ENCODE measurements around the gene KRT23. TPM values are rescaled to one million over a fixed set of nuclear protein-coding genes. Genes with fewer than 3 reads are reported as not detected.

Gene KRT23
- total and polyA plus RNA-seq, 2 of the 13 experiments (the other 11 are each of a cell fraction or from before 2014, with no cell fraction given), result 24.7 to 51.1 TPM

DNA sequence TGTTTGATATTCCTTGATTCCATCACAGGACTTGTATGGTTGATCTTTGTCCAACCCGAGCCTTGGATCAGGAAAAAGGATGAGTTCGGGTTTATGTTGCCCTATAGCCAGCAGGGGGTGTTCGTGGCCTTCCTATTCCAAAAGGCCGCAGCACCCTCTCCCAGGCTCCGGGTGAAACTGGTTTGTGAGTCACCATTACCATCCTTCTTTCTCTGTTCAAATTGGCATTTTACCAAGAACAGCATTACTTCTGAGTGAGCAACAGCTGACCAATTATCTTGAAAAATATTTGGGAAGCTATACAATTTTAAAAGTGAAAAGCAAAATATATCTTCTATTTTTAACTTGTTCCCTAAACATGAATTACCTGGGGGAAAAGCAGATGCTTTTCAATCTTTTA, 28.1 kb downstream of the KRT23 start (continued):
- TF ChIP-seq, protein P1, sequence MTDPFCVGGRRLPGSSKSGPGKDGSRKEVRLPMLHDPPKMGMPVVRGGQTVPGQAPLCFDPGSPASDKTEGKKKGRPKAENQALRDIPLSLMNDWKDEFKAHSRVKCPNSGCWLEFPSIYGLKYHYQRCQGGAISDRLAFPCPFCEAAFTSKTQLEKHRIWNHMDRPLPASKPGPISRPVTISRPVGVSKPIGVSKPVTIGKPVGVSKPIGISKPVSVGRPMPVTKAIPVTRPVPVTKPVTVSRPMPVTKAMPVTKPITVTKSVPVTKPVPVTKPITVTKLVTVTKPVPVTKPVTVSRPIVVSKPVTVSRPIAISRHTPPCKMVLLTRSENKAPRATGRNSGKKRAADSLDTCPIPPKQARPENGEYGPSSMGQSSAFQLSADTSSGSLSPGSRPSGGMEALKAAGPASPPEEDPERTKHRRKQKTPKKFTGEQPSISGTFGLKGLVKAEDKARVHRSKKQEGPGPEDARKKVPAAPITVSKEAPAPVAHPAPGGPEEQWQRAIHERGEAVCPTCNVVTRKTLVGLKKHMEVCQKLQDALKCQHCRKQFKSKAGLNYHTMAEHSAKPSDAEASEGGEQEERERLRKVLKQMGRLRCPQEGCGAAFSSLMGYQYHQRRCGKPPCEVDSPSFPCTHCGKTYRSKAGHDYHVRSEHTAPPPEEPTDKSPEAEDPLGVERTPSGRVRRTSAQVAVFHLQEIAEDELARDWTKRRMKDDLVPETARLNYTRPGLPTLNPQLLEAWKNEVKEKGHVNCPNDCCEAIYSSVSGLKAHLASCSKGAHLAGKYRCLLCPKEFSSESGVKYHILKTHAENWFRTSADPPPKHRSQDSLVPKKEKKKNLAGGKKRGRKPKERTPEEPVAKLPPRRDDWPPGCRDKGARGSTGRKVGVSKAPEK (CRISPR knock-in tag; IDR thresholded peaks at IDR 0.05; ENCODE audit: borderline replicate concordance), result peak; percentile 57; the same call in 1 of the 2 replicates
- TF ChIP-seq ZNF10 (CRISPR knock-in tag; IDR thresholded peaks at IDR 0.05; ENCODE audit: borderline replicate concordance, low read depth) (no peak), TOE1 (CRISPR knock-in tag; IDR thresholded peaks at IDR 0.05) (no peak), ZSCAN12 (CRISPR knock-in tag; IDR thresholded peaks at IDR 0.05) (no peak), STAG1 (CRISPR knock-in tag; IDR thresholded peaks at IDR 0.05) (peak; percentile 100), MED13 (CRISPR knock-in tag; IDR thresholded peaks at IDR 0.05) (no peak), ZNF569 (CRISPR knock-in tag; IDR thresholded peaks at IDR 0.05; ENCODE audit: borderline replicate concordance) (no peak), ZNF251 (CRISPR knock-in tag; IDR thresholded peaks at IDR 0.05) (no peak), HDAC2 (CRISPR knock-in tag; IDR thresholded peaks at IDR 0.05) (no peak), SIN3A (IDR thresholded peaks at IDR 0.05; ENCODE audit: borderline replicate concordance, low read depth, low read length) (no peak), PAWR (CRISPR knock-in tag; IDR thresholded peaks at IDR 0.05; ENCODE audit: borderline replicate concordance) (no peak), ZNF768 (CRISPR knock-in tag; IDR thresholded peaks at IDR 0.05) (no peak), SETDB1 (CRISPR knock-in tag; IDR thresholded peaks at IDR 0.05; ENCODE audit: borderline replicate concordance) (no peak), FOSL2 (CRISPR knock-in tag; IDR thresholded peaks at IDR 0.05) (peak; percentile 92), SKI (IDR thresholded peaks at IDR 0.05; ENCODE audit: partially characterized antibody) (no peak), JUND (CRISPR knock-in tag; IDR thresholded peaks at IDR 0.05) (no peak), ONECUT2 (CRISPR knock-in tag; IDR thresholded peaks at IDR 0.05) (no peak), ATAD3A (CRISPR knock-in tag; IDR thresholded peaks at IDR 0.05) (no peak), SMARCC2 (IDR thresholded peaks at IDR 0.05) (no peak), AGO2 (optimal IDR thresholded peaks at IDR 0.05; ENCODE audit: low read depth, low read length) (no peak)
- TF ChIP-seq, protein P2, sequence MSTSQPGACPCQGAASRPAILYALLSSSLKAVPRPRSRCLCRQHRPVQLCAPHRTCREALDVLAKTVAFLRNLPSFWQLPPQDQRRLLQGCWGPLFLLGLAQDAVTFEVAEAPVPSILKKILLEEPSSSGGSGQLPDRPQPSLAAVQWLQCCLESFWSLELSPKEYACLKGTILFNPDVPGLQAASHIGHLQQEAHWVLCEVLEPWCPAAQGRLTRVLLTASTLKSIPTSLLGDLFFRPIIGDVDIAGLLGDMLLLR (CRISPR knock-in tag; IDR thresholded peaks at IDR 0.05), result no peak
- TF ChIP-seq, protein P3, sequence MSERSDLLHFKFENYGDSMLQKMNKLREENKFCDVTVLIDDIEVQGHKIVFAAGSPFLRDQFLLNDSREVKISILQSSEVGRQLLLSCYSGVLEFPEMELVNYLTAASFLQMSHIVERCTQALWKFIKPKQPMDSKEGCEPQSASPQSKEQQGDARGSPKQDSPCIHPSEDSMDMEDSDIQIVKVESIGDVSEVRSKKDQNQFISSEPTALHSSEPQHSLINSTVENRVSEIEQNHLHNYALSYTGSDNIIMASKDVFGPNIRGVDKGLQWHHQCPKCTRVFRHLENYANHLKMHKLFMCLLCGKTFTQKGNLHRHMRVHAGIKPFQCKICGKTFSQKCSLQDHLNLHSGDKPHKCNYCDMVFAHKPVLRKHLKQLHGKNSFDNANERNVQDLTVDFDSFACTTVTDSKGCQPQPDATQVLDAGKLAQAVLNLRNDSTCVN (CRISPR knock-in tag; IDR thresholded peaks at IDR 0.05; ENCODE audit: borderline replicate concordance), result no peak
- TF ChIP-seq, protein P4, sequence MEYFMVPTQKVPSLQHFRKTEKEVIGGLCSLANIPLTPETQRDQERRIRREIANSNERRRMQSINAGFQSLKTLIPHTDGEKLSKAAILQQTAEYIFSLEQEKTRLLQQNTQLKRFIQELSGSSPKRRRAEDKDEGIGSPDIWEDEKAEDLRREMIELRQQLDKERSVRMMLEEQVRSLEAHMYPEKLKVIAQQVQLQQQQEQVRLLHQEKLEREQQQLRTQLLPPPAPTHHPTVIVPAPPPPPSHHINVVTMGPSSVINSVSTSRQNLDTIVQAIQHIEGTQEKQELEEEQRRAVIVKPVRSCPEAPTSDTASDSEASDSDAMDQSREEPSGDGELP (IDR thresholded peaks at IDR 0.05; ENCODE audit: borderline replicate concordance, low read depth), result peak; percentile 24; the same call in 1 of the 2 replicates
- TF ChIP-seq, protein P5, sequence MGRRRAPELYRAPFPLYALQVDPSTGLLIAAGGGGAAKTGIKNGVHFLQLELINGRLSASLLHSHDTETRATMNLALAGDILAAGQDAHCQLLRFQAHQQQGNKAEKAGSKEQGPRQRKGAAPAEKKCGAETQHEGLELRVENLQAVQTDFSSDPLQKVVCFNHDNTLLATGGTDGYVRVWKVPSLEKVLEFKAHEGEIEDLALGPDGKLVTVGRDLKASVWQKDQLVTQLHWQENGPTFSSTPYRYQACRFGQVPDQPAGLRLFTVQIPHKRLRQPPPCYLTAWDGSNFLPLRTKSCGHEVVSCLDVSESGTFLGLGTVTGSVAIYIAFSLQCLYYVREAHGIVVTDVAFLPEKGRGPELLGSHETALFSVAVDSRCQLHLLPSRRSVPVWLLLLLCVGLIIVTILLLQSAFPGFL (CRISPR knock-in tag; IDR thresholded peaks at IDR 0.05), result no peak
- TF ChIP-seq, protein P6, sequence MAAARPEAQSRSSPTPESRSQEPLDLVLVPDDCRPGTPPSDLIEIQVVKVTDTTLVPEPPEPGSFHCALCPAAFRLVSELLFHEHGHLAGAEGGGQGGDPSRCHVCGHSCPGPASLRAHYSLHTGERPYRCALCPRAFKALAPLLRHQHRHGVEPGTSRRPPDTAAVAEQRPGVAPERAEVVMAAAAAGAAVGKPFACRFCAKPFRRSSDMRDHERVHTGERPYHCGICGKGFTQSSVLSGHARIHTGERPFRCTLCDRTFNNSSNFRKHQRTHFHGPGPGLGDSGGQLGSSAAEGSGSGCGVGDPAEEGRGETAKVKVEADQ (CRISPR knock-in tag; IDR thresholded peaks at IDR 0.05; ENCODE audit: borderline replicate concordance), result no peak
